ENCODE data around the gene BCL2A1.

Gene BCL2A1

DNA sequence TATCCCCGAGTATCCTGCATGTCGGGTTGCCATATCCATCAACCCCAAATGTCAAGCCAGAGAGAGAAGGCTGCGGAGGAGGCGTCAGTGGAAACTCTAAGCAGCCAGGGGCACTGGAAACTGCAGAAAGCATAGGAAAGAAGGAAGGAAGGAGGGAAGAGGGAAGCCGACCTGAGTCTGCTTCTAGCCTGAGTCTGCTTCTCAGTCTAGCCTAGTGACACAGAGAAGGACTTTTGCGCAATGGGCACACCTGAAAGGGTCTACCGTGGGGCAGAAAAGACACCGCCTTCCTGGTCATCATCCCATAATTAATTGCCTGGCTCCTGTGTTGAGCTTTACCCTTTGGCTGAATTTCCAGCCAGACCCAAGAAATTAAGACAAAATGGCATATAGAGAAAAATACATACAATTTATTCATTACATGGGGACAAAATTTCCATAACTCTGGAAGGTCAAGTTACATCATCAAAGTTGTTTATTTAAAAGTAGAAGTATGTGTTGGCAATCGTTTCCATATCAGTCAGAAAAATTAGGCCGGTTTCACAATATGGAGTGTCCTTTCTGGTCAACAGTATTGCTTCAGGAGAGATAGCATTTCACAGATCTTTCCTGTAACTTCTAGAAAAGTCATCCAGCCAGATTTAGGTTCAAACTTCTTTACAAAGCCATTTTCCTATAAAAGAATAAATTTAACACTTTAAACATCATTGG, 10.3 kb downstream of the BCL2A1 start:
- H3K4me1 ChIP-seq (ENCODE audit: insufficient read depth, poor library complexity, severe bottlenecking), result no peaks in the 10 kb centered on the region
- H3K4me3 ChIP-seq (ENCODE audit: severe bottlenecking), result no peak overlapping the region
- no peaks in the 10 kb centered on the region for H3K36me3 ChIP-seq (ENCODE audit: low read depth)
- no peaks in the 10 kb centered on the region for H3K9me3 ChIP-seq (ENCODE audit: severe bottlenecking)
- H3K27me3 ChIP-seq (ENCODE audit: insufficient read depth, poor library complexity, severe bottlenecking), result no peaks in the 10 kb centered on the region
- TF ChIP-seq, protein P1, sequence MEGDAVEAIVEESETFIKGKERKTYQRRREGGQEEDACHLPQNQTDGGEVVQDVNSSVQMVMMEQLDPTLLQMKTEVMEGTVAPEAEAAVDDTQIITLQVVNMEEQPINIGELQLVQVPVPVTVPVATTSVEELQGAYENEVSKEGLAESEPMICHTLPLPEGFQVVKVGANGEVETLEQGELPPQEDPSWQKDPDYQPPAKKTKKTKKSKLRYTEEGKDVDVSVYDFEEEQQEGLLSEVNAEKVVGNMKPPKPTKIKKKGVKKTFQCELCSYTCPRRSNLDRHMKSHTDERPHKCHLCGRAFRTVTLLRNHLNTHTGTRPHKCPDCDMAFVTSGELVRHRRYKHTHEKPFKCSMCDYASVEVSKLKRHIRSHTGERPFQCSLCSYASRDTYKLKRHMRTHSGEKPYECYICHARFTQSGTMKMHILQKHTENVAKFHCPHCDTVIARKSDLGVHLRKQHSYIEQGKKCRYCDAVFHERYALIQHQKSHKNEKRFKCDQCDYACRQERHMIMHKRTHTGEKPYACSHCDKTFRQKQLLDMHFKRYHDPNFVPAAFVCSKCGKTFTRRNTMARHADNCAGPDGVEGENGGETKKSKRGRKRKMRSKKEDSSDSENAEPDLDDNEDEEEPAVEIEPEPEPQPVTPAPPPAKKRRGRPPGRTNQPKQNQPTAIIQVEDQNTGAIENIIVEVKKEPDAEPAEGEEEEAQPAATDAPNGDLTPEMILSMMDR (IDR thresholded peaks at IDR 0.05; ENCODE audit: poor library complexity, severe bottlenecking), result no peak
- H3K27ac ChIP-seq (ENCODE audit: poor library complexity, severe bottlenecking), result no peak overlapping the region
- DNase-seq (ENCODE audit: low spot score) (no peak), ATAC-seq (ENCODE audit: low read depth) (no peak)

DNA sequence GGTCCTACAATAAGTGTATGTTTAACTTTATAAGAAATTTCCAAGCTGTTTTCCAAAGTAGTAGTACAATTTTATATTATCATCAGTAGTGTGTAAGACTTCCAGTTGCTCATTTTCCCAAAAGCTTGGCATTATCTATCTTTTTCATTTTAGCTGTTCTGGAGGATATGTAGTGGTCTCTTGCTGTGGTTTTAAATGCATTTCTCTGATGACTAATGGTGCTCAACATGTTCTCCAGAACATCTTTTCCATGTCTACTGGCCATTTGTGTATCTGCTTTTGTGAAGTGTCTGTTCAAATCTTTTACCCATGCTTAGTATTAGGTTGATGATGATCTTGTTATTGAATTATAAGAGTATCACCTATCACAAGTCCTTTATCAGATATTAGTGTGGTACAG, 13.3 kb downstream of the BCL2A1 start:
- Histone ChIP-seq H3K27ac (ENCODE audit: poor library complexity, severe bottlenecking) (no peak overlapping the region), H3K36me3 (ENCODE audit: low read depth) (no peaks in the 10 kb centered on the region), H3K4me3 (ENCODE audit: severe bottlenecking) (no peak overlapping the region), H3K4me1 (ENCODE audit: insufficient read depth, poor library complexity, severe bottlenecking) (no peaks in the 10 kb centered on the region), H3K27me3 (ENCODE audit: insufficient read depth, poor library complexity, severe bottlenecking) (no peaks in the 10 kb centered on the region), H3K9me3 (ENCODE audit: severe bottlenecking) (no peaks in the 10 kb centered on the region)
- ATAC-seq (ENCODE audit: low read depth), result no peak
- TF ChIP-seq, protein P1 (IDR thresholded peaks at IDR 0.05; ENCODE audit: poor library complexity, severe bottlenecking), result no peak
- no peak for DNase-seq (ENCODE audit: low spot score)

DNA sequence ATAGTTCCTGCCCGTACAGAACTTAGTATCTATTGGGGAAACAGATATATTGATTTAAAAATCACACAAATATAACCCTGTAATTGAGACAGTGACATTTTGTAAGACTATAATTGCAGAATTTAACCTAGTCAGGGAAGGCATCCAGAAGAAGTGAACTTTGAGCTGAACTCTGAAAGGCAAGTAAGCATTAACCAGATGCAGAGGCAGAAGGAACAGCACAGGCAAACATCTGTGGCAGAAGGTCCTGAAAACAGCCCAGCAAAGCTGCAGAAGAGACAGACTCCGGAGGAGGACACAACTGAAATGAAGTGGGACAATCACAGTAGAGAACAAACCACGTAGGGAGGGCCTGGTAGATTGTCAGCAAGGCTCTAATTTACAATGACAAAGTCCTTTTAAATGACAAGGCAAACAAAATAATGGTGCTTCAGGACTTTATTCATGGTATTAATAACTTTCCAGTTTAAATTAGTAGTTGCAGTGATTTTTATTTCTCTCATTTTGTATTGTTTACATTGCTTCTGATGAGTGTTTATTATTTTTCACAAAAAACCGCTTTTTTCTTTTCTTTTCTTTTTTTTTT, 14.5 kb downstream of the BCL2A1 start:
- Histone ChIP-seq H3K27me3 (ENCODE audit: insufficient read depth, poor library complexity, severe bottlenecking) (no peaks in the 10 kb centered on the region), H3K36me3 (ENCODE audit: low read depth) (no peaks in the 10 kb centered on the region), H3K4me3 (ENCODE audit: severe bottlenecking) (no peak overlapping the region), H3K27ac (ENCODE audit: poor library complexity, severe bottlenecking) (no peak overlapping the region), H3K9me3 (ENCODE audit: severe bottlenecking) (no peaks in the 10 kb centered on the region), H3K4me1 (ENCODE audit: insufficient read depth, poor library complexity, severe bottlenecking) (no peaks in the 10 kb centered on the region)
- TF ChIP-seq, protein P1 (IDR thresholded peaks at IDR 0.05; ENCODE audit: poor library complexity, severe bottlenecking), result no peak
- ATAC-seq (ENCODE audit: low read depth) (no peak), DNase-seq (ENCODE audit: low spot score) (no peak)

DNA sequence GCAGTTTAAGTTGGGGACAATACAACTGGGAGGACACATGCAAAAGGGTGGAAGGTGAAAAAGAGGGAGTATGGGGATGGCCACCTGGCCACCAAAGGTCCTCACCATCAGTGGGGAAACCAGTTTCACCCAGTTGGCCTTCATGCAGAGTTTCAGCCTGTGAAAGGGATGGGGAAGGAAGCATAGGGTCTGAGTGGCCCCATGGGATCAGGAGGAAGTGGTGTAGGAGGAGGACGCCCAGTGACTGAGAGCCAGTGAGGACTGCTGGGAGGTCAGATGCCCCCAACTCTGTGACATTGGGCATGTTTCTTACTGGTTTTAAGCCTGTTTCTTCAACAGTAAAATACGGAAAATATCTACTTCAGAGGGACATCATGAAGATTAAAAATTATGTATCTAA, 16.3 kb downstream of the BCL2A1 start:
- TF ChIP-seq, protein P1 (IDR thresholded peaks at IDR 0.05; ENCODE audit: poor library complexity, severe bottlenecking), result no peak
- H3K36me3 ChIP-seq (ENCODE audit: low read depth), result no peaks in the 10 kb centered on the region
- H3K27me3 ChIP-seq (ENCODE audit: insufficient read depth, poor library complexity, severe bottlenecking), result no peaks in the 10 kb centered on the region
- no peaks in the 10 kb centered on the region for H3K4me1 ChIP-seq (ENCODE audit: insufficient read depth, poor library complexity, severe bottlenecking)
- no peak overlapping the region for H3K4me3 ChIP-seq (ENCODE audit: severe bottlenecking)
- H3K9me3 ChIP-seq (ENCODE audit: severe bottlenecking), result no peaks in the 10 kb centered on the region
- ATAC-seq (ENCODE audit: low read depth) (no peak), DNase-seq (ENCODE audit: low spot score) (no peak)
- H3K27ac ChIP-seq (ENCODE audit: poor library complexity, severe bottlenecking), result no peak overlapping the region

DNA sequence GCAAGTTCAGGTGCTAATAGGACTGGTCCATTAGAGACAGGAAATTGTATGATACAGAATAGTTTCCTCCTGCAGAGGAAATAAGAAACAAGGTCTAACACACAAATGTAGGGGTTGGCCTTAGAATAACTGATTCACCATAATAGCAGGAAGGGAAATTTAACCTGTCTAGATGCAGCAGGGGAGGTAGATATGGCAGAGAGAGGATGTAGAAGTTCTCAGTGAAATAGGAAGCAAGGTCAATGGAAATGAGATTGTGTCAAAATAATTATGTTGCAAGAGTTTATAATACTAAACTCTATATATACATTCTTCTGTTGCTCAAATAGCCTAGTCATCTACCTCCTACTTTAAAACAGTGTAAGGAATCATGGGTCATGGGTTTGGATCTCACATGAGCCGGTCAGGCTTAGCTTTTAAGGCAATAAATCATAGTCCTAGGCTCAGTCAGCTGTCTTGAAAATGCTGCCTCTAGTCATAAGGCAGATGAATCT, 17.0 kb downstream of the BCL2A1 start:
- no peak overlapping the region for H3K4me3 ChIP-seq (ENCODE audit: severe bottlenecking)
- DNase-seq (ENCODE audit: low spot score) (no peak), ATAC-seq (ENCODE audit: low read depth) (no peak; the same call in 2 of the 3 replicates)
- TF ChIP-seq, protein P1 (IDR thresholded peaks at IDR 0.05; ENCODE audit: poor library complexity, severe bottlenecking), result no peak
- no peaks in the 10 kb centered on the region for H3K4me1 ChIP-seq (ENCODE audit: insufficient read depth, poor library complexity, severe bottlenecking)
- no peaks in the 10 kb centered on the region for H3K27me3 ChIP-seq (ENCODE audit: insufficient read depth, poor library complexity, severe bottlenecking)
- H3K27ac ChIP-seq (ENCODE audit: poor library complexity, severe bottlenecking), result no peak overlapping the region
- H3K36me3 ChIP-seq (ENCODE audit: low read depth), result no peaks in the 10 kb centered on the region
- H3K9me3 ChIP-seq (ENCODE audit: severe bottlenecking), result no peaks in the 10 kb centered on the region
